HepG2 (cell line): Measurements from ENCODE around the gene FBXO11. TPM values are rescaled to one million over a fixed set of nuclear protein-coding genes. Genes with fewer than 3 reads are reported as not detected.

Source experiments
- ATAC-seq: fragments of 200-7000 bp; cut with Tn5 transposase; 3 replicates; pipeline ENCODE4 v1.9.1; 2020; ENCODE audit warnings: mild to moderate bottlenecking, moderate library complexity
- BruUV-seq: library from RNA; stranded (reverse); fragments of 400-500 nt; replicated peaks from 2 replicates; lab custom pipeline; 2021; lab: Mats Ljungman, UMichigan
- CTCF ChIA-PET: fragments of 300-600 bp; formaldehyde crosslinking; extraction: SDS; loops from one replicate; lab custom pipeline; 2021; ENCODE audit warnings: low total read pairs, inconsistent platforms, low intra/inter-chr PET ratio; lab: Yijun Ruan, JAX
- POLR2A ChIA-PET: fragments of 350-600 bp; sonication (Branson Sonifier 250); formaldehyde crosslinking; loops from one replicate; lab custom pipeline; 2020; ENCODE audit warnings: antibody characterized with exemption, inconsistent platforms; lab: Yijun Ruan, JAX
- DNase-seq: peaks from one replicate; pipeline ENCODE4 v3.0.0-alpha.2; 2015; ENCODE audit warnings: low spot score
- FAIRE-seq: peaks from 3 replicates; lab custom pipeline; 2011; peaks lifted over from hg19 to GRCh38; lab: Jason Lieb, UNC
- H2AFZ ChIP-seq: one replicate; pipeline ENCODE4 v1.6.1; 2011; ENCODE audit warnings: low read length, inconsistent platforms
- H3K27ac ChIP-seq: fragments of 300-600 bp; 3 replicates; pipeline ENCODE4 v1.8.0; 2011; ENCODE audit warnings: mixed run types, mild to moderate bottlenecking, mixed read lengths, low read length, inconsistent platforms; ENCODE audit not compliant: insufficient read depth; ENCODE audit errors: extremely low read length
- H3K27me3 ChIP-seq, 2 experiments: fragments of 200-600 bp in 1 of 2; 2 replicates in 1 of 2; 3 replicates in 1 of 2; pipeline versions ENCODE4 v1.6.0 to v1.8.0; 2011; ENCODE audit warnings: low read length in 2 of 2, mild to moderate bottlenecking in 2 of 2, moderate library complexity in 2 of 2, inconsistent platforms in 1 of 2; ENCODE audit not compliant: insufficient read depth in 2 of 2, control insufficient read depth in 1 of 2
- H3K36me3 ChIP-seq, 2 experiments: fragments of 200-600 bp in 1 of 2; replicated peaks in 1 of 2; 2 replicates in 1 of 2; 3 replicates in 1 of 2; pipeline versions ENCODE4 v1.5.1 to v1.8.0; 2011; ENCODE audit warnings: low read length in 2 of 2, inconsistent platforms in 1 of 2; ENCODE audit not compliant: insufficient read depth in 2 of 2, control insufficient read depth in 1 of 2
- H3K4me1 ChIP-seq: 2 replicates; pipeline ENCODE4 v1.5.1; 2012; ENCODE audit warnings: low read length, inconsistent platforms; ENCODE audit not compliant: insufficient read depth
- H3K4me2 ChIP-seq: 2 replicates; pipeline ENCODE4 v1.6.0; 2011; ENCODE audit warnings: low read depth, low read length, inconsistent platforms
- H3K4me3 ChIP-seq, 3 experiments: fragments of 200-600 bp in 1 of 3; sonication (generic), shearing (Covaris generic) in 1 of 3; replicated peaks in 1 of 3; 2 replicates each; pipeline ENCODE4 v1.5.1; 2011 to 2016; ENCODE audit warnings: low read length in 3 of 3, inconsistent platforms in 2 of 3, low read depth in 2 of 3, mild to moderate bottlenecking in 2 of 3, control low read depth in 1 of 3, mixed read lengths in 1 of 3; ENCODE audit not compliant: insufficient read depth in 1 of 3
- H3K79me2 ChIP-seq: one replicate; pipeline ENCODE4 v1.6.1; 2011; ENCODE audit warnings: low read length, inconsistent platforms; ENCODE audit not compliant: insufficient read depth
- H3K9ac ChIP-seq: 2 replicates; pipeline ENCODE4 v1.6.0; 2011; ENCODE audit warnings: mild to moderate bottlenecking, low read depth, low read length, inconsistent platforms; ENCODE audit not compliant: insufficient read depth
- H3K9me3 ChIP-seq: 2 replicates; pipeline ENCODE4 v1.5.1; 2012; ENCODE audit warnings: mild to moderate bottlenecking, low read length
- H4K20me1 ChIP-seq: 2 replicates; pipeline ENCODE4 v1.6.0; 2011; ENCODE audit warnings: inconsistent platforms, mild to moderate bottlenecking, low read length, moderate library complexity; ENCODE audit not compliant: insufficient read depth
- BORCS8-MEF2B ChIP-seq: sonication (generic); formaldehyde crosslinking; IDR thresholded peaks from 2 replicates; pipeline ENCODE4 v1.8.0; 2022; ENCODE audit warnings: mild to moderate bottlenecking, missing genetic modification reagents
- ESRRA ChIP-seq: sonication (generic); formaldehyde crosslinking; IDR thresholded peaks from 2 replicates; pipeline ENCODE4 v1.5.1; 2020; ENCODE audit warnings: mild to moderate bottlenecking, low read depth, missing genetic modification reagents
- JUND ChIP-seq: sonication (generic); formaldehyde crosslinking; IDR thresholded peaks from 2 replicates; pipeline ENCODE4 v1.8.0; 2022; ENCODE audit warnings: mild to moderate bottlenecking, missing genetic modification reagents
- NRL ChIP-seq: sonication (generic); formaldehyde crosslinking; IDR thresholded peaks from 2 replicates; pipeline ENCODE4 v1.5.0; 2020; ENCODE audit warnings: missing genetic modification reagents, mild to moderate bottlenecking, moderate library complexity, borderline replicate concordance
- PHF21A ChIP-seq: sonication (generic); formaldehyde crosslinking; IDR thresholded peaks from 2 replicates; pipeline ENCODE4 v1.5.0; 2020; ENCODE audit warnings: mild to moderate bottlenecking, missing genetic modification reagents
- RAD51 ChIP-seq: fragments of 450-650 bp; IDR thresholded peaks from 2 replicates; pipeline ENCODE4 v1.6.1; 2016; ENCODE audit warnings: borderline replicate concordance
- RFX5 ChIP-seq: IDR thresholded peaks from 2 replicates; pipeline ENCODE4 v1.6.1; 2011; ENCODE audit warnings: low read depth, low read length, improper control_type of control experiment
- RXRA ChIP-seq: sonication (generic); formaldehyde crosslinking; IDR thresholded peaks from 2 replicates; pipeline ENCODE4 v1.5.1; 2020; ENCODE audit warnings: missing genetic modification reagents
- SRF ChIP-seq: IDR thresholded peaks from 2 replicates; pipeline ENCODE4 v1.6.1; 2011; ENCODE audit warnings: mild to moderate bottlenecking, low read depth, low read length, moderate library complexity
- ZFP37 ChIP-seq: sonication (generic); formaldehyde crosslinking; IDR thresholded peaks from 2 replicates; pipeline ENCODE4 v1.4.0; 2020; ENCODE audit warnings: missing genetic modification reagents, borderline replicate concordance
- ZNF282 ChIP-seq: fragments of 450-650 bp; IDR thresholded peaks from 2 replicates; pipeline ENCODE4 v1.6.1; 2018; ENCODE audit not compliant: partially characterized antibody
- ZNF570 ChIP-seq: sonication (generic); formaldehyde crosslinking; IDR thresholded peaks from 2 replicates; pipeline ENCODE4 v1.4.0; 2020; ENCODE audit warnings: mild to moderate bottlenecking, missing genetic modification reagents, borderline replicate concordance
- ZNF644 ChIP-seq: IDR thresholded peaks from 2 replicates; pipeline ENCODE4 v1.6.1; 2016; ENCODE audit warnings: low read depth
- ZNF781 ChIP-seq: sonication (generic); formaldehyde crosslinking; IDR thresholded peaks from 2 replicates; pipeline ENCODE4 v1.5.1; 2020; ENCODE audit warnings: borderline replicate concordance, mild to moderate bottlenecking, missing genetic modification reagents; ENCODE audit errors: not compliant biosample characterization
- WGBS: methylation state at CpG from one replicate; pipeline ENCODE4 v1.1.6; 2017; ENCODE audit warnings: low lambda C conversion rate; 5-methylcytosine and 5-hydroxymethylcytosine counted together
- in situ Hi-C: cut with HindIII; loops from 2 replicates; pipeline ENCODE4 v1.10.0; 2017; ENCODE audit warnings: low pct_unique_long_range_greater_than_20kb; ENCODE audit not compliant: extremely low pct_ligation_motif_present
- intact Hi-C: fragments of 100-400 bp; cut with micrococcal nuclease; formaldehyde crosslinking; loops from one replicate; pipeline ENCODE4 v1.10.0; 2022; ENCODE audit not compliant: unreplicated experiment
- polyA plus RNA-seq, 8 experiments: library from polyadenylated mRNA; depleted of rRNA in 3 of 8; stranded (reverse) in 7 of 8; unstranded in 1 of 8; fragments of >200 nt; fragmentation: Illumina TruSeq in 4 of 8; extraction: Trizol in 4 of 8; gene quantifications; 2 replicates each; pipeline versions ENCODE4 v1.2.1 to v1.2.3, GENCODE V29; 2011 to 2016; ENCODE audit warnings: low read depth in 4 of 8, missing spikeins in 1 of 8, mixed read lengths in 1 of 8; ENCODE audit not compliant: insufficient read depth in 1 of 8
- total RNA-seq, 5 experiments: library from RNA; depleted of rRNA; stranded (reverse); fragments of >200 nt; fragmentation: Illumina TruSeq; extraction: Trizol; gene quantifications; 2 replicates each; pipeline ENCODE4 v1.2.3, GENCODE V29; 2016; ENCODE audit warnings: low read depth in 1 of 5

The FBXO11 gene
- total and polyA plus RNA-seq, 2 of the 13 experiments (the other 11 are each of a cell fraction or from before 2014, with no cell fraction given), result 27.9 to 47.6 TPM

DNA sequence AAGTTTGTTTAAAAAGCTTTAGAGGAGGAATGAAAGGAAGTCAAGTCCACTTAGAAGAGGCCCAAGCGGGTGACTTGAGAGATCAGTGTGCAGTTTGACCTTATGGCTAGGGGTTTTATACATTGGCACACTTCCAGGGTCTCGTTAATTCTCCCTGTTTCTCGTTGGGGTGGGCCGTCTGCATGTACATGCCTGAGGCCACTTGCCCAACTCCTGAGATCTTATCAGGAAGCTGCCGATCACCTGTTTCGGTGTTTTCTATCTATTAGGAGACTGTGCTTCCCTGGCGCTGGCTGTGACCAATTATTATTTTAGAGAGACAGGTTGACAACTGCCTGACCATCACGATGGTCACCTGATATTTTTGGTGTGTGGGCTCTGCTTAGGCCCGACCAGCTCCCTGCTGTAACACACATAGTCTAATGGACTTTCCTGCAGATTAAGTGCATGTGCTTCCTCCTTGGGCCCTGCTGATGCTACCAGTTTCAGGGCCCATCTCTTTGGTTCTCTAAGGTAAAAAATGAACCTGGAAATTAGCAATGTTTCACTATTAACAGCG lies 154.4 kb downstream of the FBXO11 start (continued):
- TF ChIP-seq JUND (no peak), BORCS8-MEF2B (CRISPR knock-in tag) (no peak; the same call in 1 of the 2 replicates)

DNA sequence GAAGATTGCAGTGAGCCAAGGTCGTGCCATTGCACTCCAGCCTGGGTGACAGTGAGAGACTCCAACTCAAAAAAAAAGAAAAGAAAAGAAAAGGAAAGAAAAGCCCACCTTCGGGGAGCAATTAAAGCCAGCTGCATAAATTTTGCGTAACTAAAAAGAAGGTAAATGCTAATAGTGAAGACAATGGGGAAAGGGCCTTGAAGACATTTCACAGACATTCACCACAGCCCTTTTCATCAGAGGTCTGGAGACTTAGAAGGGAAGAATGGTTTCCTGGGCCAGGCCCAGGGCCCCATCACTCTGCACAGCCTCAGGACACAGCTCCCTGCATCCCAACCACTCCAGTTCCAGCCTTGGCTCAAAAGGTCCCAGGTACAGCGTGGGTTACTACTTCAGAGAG lies 158.4 kb downstream of the FBXO11 start:
- ChIA-PET POLR2A (no interaction called here), CTCF (no interaction called here)
- Histone ChIP-seq H3K9me3 (no peaks in the 10 kb centered on the region), H3K36me3 (no peaks in the 10 kb centered on the region), H3K9ac (no peak overlapping the region), H2AFZ (no peak overlapping the region), H4K20me1 (no peaks in the 10 kb centered on the region), H3K4me2 (no peak overlapping the region), H3K4me3 (no peak overlapping the region), H3K27ac (no peak overlapping the region), H3K79me2 (no peaks in the 10 kb centered on the region), H3K27me3 (peaks cover 0 to 7% of the 10 kb centered on the region in 2 experiments; a peak in 1 of 5 replicates), H3K4me1 (peaks cover 17% of the 10 kb centered on the region)
- in situ Hi-C loops, result no loop called here
- FAIRE-seq (no peak), DNase-seq (no peak), ATAC-seq (no peak)
- no TSS peak for BruUV-seq
- TF ChIP-seq RXRA (CRISPR knock-in tag) (no peak), SRF (no peak), PHF21A (no peak), ZNF781 (CRISPR knock-in tag) (no peak), ZNF282 (no peak), JUND (no peak), ZFP37 (CRISPR knock-in tag) (no peak)
- WGBS, result 46% methylated on average over 4 of the region's 4 CpGs
- intact Hi-C loops, result no loop called here

DNA sequence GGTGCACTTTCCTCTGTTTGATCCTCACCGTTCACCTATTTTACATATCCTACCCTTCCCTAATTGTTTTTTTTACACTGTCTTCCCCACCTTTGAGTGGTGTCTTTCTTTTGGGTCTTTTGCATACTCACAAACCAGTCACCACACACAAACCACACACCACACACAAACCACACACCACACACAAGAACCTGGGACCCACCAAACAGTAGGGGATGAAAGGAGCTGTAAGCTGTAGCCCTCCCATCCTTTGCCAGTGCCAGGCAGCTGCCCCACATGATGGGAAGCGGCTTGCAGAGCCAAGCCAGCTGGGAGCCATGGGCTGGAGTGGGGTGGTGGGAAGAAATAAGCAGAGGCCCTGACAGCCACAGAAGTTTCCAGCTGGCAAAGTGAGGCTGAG lies 162.2 kb downstream of the FBXO11 start:
- ATAC-seq (no peak), DNase-seq (no peak), FAIRE-seq (no peak)
- ChIA-PET POLR2A (no interaction called here), CTCF (no interaction called here)
- BruUV-seq, result no TSS peak
- Histone ChIP-seq H3K9me3 (no peaks in the 10 kb centered on the region), H3K36me3 (no peaks in the 10 kb centered on the region), H2AFZ (no peak overlapping the region), H3K9ac (no peak overlapping the region), H3K27me3 (peaks cover 0 to 7% of the 10 kb centered on the region in 2 experiments; a peak in 1 of 5 replicates), H3K4me3 (no peak overlapping the region), H3K4me2 (no peak overlapping the region)
- in situ Hi-C loops, result no loop called here
- intact Hi-C loops, result no loop called here
- WGBS, result 38% methylated on average over 2 of the region's 2 CpGs
- TF ChIP-seq RFX5, result no peak
- TF ChIP-seq ESRRA (CRISPR knock-in tag), result no peak
- no peak for TF ChIP-seq NRL
- TF ChIP-seq ZNF570 (CRISPR knock-in tag), result no peak
- no peak for TF ChIP-seq RAD51
- TF ChIP-seq ZNF644, result no peak
- TF ChIP-seq, all 625 proteins: peak for 0
- no peak overlapping the region for H3K27ac ChIP-seq
- no peaks in the 10 kb centered on the region for H3K79me2 ChIP-seq
- H3K4me1 ChIP-seq, result peaks cover 9% of the 10 kb centered on the region; the same call in 1 of the 2 replicates
- H4K20me1 ChIP-seq, result no peaks in the 10 kb centered on the region
